Medulla oblongata (tissue), 1 donor: ENCODE data around the gene GDF7.

ENCODE experiments used
- DNase-seq: peaks from one replicate; pipeline ENCODE4 v3.0.0-alpha.2; 2015; ENCODE audit errors: extremely low spot score

Gene GDF7

DNA sequence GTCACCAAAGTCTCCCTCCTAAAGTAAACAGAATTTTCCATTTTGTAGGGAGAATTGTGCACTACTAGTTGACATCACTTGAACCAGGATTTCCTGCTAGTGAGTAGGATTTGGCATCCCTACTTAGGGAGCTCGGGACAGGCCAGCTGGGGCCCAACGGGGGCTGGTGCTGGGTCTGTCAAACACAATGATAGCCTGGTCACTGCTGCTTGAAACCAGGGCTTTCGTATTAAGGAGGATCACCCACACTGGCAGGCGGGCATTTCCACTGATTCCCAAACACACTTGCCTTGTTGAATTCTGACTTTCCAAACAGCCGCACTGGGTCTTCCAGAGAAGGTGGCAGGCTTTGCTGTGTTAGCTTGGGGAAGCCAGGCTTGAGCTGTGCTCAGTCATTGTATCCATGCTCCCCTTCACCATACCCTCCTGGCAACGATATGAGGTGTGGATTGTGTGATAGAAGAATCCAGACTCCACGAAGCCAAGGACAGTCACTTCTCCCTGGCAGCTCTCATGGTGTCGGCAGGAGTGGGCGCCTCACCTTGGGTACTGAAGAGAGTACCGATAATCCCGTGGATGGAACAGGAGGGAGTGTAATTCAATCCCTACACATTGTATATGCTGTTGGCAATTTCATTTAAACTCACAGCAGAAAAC lies 7.5 kb downstream of the GDF7 start:
- no peak for DNase-seq

DNA sequence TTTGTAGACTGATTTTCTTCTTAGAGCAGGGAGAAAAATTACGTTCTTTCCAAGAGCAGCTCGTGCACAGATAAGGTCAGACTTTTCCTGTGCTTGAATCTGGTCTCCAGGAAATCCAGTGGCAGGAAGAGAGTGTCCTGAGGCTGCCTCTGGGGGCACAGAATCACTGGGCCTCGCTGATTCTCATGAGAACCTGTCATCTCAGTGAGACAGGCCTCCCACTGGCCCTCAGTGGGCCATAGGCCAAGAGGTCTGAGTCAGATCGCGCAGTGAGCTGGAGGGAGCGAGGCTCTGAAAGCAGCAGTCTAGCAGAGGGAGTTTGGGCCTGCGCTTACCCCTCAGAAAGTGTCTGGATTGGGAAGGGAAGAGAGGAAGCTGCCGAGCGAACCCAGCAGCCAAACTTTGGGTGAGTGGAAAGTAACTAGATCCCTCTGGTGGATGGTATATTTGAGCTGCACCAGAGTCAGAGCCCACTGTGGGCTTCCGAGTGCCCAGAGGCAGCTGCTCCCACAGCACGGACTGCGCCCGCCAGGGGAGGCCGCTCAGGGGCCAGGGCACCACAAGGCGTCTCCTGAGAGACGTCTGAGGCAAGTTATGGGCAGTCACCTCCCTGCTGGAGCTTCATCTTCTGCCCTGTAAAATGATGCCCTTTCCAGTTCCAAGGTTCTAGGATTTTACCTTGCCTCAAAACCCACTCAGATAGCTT lies 8.2 kb downstream of the GDF7 start:
- no peak for DNase-seq

DNA sequence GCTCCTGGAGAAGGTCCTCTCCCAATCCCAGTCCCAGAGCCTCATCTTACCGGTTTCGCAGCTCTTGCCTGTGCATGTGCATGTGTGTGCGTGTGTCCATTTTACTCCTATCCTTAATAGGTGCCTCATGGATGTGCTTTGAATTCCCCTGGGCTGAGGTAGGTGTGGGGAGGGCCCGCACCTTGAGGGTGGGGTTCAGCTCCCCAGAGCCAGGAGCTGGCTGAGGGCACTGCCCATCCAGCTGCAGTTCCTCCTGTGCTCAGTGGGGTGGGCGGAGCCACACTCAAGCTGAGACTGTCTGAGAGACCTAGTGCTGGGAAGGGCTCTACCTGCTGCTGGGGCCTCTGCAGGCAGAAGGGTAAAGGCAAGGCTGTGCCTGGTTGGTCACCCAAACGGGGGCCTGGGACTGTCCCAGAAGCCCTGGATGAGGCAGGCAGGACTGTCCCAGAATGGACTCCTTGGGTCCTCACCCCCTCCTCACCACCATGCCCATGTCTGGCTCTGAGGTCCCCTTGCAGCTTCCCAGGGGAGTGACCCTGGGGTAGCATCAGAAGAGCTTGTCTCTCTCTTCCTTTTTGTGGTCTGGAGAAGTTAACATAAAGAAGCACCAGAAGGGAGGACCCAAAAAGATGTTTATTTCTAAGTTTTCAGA lies 8.9 kb downstream of the GDF7 start:
- DNase-seq = no peak

DNA sequence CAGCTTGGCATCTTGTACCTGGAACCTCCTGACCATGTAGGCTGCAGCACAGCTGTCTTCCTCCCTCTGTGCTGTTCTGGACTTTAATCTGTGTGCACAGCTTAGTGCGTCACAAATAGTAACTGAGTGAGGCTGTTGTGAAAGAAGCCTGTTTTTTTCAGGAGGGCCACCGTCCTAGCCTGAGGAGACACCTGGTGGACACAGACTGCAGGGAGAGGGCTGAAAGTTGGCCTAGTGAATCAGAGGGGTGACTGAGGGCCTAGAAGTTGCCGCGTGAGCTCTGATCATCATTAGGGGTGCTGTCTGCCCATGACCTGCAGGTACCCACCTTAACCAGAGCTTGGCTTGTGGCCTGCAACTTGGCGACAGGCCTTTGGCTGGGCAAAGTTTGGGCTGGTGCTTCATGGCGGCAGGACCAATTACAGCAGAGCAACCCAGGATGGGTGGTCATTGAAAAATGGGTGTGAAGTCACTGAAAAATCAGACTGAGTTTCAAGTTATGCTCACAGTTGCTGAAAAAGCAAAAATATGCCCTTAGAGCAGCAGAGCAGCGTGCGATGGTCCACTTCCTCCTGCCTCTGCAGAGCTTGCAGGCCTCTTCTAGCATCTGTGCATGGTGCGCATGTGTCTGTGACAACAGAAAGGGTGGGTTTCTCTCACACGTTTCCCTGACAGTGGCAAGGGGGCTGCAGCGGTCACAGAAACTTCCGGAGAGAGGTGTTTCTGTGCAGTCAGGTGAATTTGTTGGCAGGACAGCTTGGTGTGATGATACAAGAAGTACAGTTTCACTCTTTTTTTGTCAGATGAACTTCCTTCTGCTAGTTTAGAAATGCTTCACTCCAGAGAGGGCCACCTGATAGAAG lies 9.6 kb downstream of the GDF7 start:
- DNase-seq = peak; percentile 20

DNA sequence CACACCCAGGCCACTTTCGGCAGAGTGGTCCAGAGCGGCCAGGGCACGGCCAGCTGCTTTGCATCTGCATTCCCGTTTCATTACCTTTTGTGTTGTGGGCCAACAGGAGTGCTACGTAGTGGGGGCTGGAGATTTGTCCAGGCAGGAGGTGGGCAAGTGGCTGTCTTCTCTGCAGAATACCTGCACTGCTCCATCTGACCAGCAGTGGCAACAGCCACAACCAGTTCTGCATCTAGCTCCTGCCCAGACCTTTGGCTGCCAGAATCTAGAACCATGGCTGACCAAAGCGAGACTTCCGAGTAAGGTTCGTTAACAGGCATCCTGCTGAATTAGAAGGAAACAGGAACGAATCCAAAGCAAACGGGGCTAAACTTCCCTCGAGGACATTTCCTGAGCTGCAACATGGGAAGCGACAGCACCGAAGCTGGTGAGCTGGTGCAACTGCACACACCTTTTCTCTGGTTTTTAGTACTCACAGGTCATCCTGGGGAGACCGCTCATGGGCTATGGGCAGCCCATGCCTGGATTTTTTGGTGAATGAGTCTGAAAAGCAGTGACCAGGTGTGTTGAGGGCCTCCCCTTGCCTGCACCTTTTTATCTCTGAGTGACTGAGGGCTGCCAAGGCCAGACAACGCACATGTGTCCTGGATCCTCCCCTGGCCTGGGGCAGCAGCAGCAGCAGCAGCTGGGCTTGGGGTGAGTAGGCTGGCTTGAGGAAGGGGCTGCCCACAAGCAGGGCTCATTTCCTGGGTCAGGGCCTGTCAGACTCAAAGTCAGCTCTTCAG lies 10.5 kb downstream of the GDF7 start:
- no peak for DNase-seq

DNA sequence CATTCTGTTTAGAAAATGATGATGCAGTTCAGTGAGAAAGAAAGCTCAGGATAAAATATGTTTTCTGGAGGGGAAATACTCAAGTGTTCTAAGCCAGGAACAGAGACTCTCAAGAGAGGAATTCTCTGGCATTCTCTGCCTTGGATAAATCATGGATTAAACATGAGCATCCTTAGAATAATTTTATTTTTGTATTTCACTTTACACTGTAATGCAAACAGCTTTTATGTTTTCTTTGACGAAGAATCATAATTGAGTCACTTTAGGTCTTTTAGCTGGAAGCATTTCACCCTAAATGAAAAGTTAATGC lies 11.1 kb downstream of the GDF7 start:
- no peak for DNase-seq

DNA sequence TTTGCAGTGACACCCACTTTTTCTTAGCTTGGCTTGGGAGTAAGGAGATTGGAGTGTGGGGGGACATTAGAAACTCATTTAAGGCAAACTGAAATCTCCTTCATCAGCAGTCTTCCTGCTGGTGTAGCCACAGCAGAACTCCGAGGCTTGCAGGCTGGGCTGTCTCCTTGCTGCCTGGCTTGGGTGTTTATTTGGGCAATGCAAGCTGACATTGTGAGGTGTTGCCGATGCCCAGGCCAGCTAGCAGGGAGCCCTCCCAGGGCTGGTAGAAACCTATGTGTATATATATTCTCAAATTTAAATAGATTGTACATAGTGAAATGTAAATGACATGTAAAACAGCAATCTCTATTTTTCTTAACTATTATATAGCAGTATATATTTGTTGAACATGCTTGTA lies 11.8 kb downstream of the GDF7 start:
- DNase-seq = no peak

DNA sequence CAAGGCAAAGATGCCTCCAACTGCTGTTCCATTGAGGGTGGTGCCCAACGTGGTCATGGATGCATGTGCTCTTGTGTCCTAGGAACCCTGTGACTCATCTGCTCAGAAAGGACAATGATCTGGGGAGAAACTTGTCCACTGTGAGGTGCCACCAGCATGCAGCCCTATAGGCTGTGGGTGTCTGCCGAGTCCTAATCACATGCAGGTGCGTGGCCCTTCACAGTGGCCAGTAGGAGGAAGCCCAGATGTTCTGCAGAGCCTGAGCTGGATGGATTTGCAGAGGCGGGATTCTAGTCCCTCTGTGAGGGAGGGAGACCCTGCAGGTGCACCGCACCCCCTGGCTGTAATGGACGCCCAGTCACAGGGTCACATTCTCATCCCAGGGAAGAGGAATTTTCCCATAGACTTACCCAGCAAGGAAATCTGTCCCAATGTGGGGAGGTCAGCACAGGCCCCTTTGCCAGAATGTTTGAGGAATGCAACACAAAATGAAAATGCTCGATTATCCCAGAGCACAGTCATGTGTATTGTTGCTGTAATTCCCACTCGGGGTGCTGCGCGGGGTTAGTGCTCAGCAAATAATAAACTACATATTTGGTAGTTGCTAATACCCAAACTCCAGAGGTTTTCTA lies 13.9 kb downstream of the GDF7 start:
- no peak for DNase-seq

DNA sequence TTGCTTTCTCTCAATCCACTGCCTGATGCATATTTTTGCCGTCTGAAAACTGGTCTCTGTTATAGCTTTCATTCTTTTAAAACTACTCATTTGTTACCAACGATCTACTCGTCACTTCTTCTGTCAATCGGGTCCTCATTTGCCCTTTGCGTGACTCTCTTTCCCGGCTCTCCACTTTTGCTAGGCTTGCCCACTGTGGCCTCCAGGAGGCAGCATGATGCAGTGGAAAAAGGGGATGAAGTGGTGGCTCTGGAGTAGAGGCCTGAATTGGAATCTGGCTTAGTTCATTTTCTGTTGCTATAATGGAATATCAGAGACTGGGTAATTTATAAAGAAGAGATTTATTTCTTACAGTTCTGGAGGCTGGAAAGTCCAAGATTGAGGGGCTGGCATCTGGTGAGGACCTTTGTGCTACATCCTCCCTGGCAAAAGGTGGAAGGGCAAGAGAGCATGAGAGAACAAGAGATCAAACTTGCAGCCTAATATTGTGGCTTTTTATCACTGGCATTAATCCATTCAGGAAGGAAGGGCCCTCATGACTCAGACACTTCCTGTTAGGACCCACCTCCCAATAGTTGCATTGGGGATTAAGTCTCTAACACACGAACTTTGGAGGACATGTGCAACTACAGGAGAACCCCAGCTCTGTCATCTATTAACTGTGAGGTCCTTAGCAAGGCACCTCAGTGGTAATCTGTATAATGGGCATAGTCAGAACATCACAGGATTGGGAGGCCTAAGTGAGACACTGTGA lies 15.4 kb downstream of the GDF7 start:
- DNase-seq = peak; percentile 12

DNA sequence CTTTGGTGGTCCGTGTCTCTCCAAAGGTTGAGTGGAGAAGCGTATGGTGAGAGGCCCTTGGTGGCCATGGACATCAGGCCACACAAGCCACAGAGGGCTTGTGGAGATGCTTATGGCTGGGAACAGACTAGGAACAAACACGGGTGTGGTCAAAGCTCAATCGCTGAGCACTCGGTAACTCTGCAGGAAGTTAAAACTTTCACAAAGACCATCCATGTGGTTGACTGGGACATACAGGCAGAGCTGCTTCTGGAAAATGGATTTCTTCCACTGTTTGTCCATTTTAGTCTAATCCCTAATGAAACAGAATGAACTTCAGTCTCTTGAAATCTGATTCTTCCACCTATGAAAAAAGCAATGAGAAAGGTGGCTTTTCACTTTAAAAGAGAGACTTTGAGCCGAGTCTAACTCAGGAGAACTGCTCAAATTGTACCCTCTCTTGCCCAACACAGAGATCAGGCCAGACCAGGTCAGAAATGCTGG lies 17.7 kb downstream of the GDF7 start:
- no peak for DNase-seq

DNA sequence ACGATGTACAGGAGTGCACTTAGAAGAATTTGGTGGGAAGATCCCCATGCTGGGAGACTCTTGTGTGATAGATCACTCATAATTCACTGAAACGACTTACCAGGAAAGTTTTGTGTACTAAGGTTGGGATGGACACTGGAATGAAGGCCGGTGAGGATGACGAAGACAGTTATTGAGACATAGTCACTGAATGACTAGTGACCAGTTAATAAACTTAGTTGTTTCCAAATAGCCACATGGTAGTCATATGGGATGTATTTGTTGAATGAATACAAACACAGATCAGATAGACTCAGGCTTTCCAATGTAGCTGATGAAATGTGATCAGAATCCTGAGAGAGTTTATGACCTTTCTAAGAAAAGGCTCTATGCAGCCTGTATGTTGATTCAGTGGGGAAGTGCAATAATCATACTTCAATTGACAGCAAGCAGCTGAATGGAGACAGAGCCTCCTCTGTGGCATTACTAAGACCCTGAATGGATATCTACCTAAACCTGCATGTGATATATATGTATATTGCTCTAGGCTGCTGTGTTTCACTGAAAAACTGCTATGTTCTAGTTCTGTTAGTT lies 20.4 kb downstream of the GDF7 start:
- no peak for DNase-seq

DNA sequence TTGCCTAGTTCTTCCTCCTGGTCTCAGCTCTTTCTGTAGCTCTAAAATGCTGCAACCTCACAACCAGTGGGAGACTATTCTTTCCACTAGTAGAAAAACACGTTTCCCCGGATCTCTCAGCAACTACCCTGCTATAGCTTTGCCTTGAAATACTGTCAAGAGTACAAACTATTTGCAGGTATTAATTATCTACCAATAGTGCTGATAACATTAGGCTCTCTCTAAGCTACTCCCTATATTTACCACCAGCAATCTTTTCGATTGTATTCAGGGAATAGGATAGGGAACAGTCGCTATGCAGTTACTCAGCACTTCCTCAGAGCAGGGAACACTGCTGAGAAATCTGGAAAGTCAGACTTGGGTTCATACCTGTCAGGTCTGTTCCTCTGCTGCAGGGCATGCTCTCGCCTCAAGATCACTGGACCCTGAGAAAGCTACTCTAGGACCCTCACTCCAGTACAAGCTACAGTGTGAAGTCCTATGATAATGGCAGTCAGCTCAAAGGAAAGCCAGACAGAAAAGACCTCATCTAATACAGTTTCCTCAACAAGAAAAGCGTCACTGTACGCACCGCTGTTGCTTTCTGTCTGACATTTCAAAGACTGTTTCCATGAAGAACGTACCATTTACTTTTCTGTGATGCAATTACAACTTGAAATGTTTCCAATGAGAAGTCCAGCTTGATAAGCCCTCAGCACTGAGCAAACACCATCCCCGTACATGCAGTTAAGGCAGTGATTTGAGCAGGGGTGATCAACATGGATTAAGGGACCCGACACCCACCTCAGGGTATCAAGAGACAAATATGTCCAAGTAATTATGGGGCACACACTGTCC lies 22.7 kb downstream of the GDF7 start:
- no peak for DNase-seq

DNA sequence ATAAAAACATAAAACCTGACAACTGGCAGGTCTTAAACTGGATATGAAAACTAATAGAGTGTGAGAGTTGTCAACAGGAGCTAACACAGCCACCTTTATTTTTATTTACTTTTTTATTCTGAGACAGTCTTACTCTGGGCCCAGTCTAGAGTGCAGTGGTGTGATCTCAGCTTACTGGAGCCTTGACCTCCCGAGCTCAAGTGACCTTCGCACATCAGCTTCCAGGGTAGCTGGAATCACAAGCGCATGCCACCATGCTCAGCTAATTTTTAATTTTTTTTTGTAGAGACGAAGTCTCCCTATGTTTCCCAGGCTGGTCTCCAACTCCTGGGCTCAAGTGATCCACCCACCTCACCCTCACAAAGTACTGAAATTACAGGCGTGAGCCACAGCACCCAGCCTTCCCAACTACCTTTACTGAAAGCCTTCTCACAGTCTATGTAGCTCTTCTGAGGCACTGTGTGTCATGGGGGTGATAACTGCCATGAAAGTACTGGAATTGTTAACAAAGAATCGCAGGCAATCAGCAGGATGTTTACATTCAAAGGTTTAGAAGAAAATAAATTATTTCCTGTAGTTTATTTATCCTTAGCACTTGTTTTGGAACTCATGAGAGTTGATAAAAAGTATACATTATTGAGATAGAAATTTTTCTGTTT lies 24.3 kb downstream of the GDF7 start:
- DNase-seq = no peak

DNA sequence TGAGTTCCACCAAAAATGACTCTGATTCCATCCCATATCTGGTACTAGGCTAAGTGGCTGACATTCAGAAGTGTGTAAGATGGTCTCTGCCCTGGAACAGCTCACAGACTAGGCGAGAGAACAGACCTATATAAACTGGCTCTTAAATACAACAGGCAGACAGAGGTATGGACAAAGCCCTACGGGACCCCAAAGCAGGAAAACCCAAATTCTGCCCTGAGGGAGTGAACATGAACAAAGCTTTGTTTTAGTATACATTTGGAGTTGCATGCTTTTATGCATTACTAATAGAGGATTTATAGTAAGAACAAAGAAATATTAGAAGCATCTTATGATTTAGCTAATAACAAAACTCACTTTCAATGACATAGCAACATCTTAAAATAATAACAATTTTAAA lies 25.1 kb downstream of the GDF7 start:
- no peak for DNase-seq

DNA sequence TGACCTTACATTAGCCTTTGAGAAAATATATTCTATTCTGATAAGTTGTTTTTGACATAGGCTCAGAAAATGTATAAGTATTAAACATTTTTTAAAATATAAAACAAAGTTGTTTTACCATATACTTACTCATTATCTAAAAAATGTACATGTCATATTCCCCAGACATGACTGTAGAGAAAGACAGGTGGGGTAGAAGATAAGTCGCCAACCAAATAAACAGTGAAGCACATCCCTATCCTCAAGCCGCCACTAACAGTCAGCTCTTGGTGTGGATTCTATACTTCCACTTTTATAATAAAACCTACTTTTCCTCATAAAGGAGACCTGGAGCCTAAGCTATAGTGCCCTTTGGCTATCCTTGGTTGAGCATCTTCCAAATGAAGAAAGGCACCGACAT lies 26.4 kb downstream of the GDF7 start:
- DNase-seq = no peak

DNA sequence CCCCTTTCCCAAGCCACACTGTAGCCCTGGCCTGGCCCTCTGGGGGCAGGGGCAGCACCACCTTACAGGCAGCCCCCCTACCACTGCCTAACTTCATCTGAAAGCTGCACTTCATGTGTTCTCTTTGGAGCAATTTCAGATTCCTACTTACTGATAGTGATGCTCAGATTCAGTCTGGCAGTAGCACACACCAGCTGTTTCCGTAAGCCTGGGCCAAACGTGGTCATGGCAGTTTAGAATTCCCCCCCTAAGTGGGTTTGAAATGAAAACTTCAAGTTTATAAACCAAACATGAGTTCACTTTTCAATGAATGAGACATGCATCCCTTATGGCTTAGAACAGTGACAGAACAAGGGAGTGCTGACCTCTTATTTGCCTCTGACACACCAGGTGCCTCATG lies 29.4 kb downstream of the GDF7 start:
- no peak for DNase-seq

DNA sequence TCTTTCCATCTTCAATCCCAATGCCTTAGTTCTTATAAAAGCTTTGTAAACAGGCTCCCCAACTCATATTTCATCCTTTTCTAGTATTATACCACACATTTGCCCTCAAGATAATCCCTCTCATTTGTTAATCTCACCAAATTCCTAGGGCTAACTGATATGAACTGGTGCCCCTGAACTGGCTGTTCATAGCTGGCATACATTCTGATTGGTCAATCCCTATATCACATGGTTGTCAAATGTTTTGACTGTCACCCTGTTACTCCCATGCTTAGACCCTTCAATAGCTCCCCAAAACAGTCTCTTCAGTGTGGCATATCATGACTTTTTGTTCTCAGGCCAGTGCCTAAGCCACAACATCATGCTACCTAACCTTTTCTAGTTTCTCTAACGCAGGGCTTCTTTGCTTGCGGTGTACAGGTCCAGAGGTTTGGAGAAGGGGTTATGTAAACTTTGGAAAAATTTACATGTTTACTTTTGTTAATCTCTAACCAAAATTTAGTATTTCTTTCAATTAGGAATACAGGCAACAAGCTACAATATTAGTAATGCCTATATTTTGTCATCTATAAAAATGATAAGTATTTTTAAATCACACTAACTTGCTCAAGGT lies 30.5 kb downstream of the GDF7 start:
- DNase-seq = no peak
